SW480 (cell line): Measurements from ENCODE around the gene HEBP2.

Experiments used
- DNase-seq: peaks from one replicate; pipeline ENCODE4 v3.0.0-alpha.2; 2016; ENCODE audit warnings: low spot score

Gene HEBP2

GRCh38 chr6:138455746-138456400, 51.9 kb downstream of the HEBP2 start:
- DNase-seq, result peak; percentile 70

- no peak for DNase-seq
Observed at GRCh38 chr6:138456401-138456790, 52.4 kb downstream of the HEBP2 start.

GRCh38 chr6:138461647-138462046, 57.6 kb downstream of the HEBP2 start:
- DNase-seq, result no peak

GRCh38 chr6:138464085-138464484, 60.1 kb downstream of the HEBP2 start:
- DNase-seq, result no peak

- peak; percentile 26 for DNase-seq
Observed at GRCh38 chr6:138465007-138465645, 61.1 kb downstream of the HEBP2 start.

GRCh38 chr6:138467901-138468300, 63.9 kb downstream of the HEBP2 start:
- no peak for DNase-seq

- DNase-seq, result no peak
Observed at GRCh38 chr6:138468320-138469015, 64.4 kb downstream of the HEBP2 start.
